T-helper 2 cell treated with Interferon-gamma antibody and Interleukin-4, amounts not matched to agents 100 ng/mL and 5 ng/mL, for 36 hours (primary cell): ENCODE data around the gene KIF16B. TPM values are rescaled to one million over a fixed set of nuclear protein-coding genes. Genes with fewer than 3 reads are reported as not detected.
"Not testable (repeated sequence)": the region's sequence is repeated elsewhere in the genome, so short reads cannot be mapped to it uniquely, and the experiment has no call there.

Experiments
- intact Hi-C: fragments of 100-400 bp; cut with micrococcal nuclease; formaldehyde crosslinking; loops from one replicate; pipeline ENCODE4 v1.15.1; 2023
- total RNA-seq: library from RNA; stranded (reverse); gene quantifications from 2 replicates; pipeline ENCODE4 v1.2.3, GENCODE V29; 2022

The KIF16B gene
- total RNA-seq, 1 donor from 2014 or later, result 8.0 TPM

DNA sequence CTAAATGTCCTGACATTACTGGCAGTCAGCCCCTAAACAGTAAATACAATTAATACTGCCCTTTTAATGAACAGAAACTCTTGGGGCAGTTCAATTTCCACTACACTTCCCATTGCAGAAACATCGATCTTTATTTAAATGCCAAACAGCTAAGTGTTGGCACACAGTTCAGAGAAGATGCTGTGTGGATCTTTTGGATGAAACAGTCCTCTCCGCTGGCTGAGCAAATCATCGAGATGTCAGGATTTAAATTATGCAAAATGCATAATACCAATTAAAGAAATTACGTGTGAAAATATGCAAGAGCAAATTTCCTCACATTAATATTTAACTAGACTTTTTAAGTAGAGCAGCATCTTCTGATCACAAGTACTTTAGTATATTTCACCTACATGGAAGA, 132.6 kb downstream of the KIF16B start:
- intact Hi-C loops, result no loop called here

DNA sequence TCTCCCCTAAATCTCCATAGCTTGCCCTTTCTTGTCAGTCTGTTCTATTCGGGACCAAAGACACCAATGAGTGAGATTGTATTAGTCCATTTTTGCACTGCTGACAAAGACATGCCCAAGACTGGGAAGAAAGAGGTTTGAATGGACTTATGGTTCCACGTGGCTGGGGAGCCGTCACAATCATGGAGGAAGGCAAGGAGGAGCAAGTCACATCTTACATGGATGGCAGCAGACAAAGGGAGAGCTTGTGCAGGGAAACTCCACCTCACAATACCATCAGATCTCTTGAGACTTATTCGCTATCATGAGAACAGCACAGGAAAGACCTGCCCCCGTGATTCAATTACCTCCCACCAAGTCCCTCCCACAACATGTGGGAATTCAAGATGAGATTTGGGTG, 133.7 kb downstream of the KIF16B start:
- intact Hi-C loops, result not testable (repeated sequence)

DNA sequence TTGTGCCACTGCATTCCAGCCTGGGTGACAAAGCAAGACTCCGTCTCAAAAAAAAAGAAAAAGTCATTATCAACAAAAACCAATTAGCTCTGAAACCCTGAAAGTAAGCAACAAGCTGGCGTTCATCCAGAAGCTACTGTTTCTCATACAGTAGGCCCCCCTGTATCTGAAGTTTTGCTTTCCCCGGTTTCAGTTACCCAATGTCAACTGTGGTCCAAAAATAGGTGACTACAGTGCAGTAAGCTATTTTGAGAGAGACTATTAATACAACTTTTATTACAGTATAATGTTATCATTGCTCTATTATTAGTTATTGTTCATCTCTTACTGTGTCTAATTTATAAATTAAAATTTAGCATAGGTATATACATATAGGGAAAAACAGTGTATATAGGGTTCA, 135.1 kb downstream of the KIF16B start:
- intact Hi-C loops, result no loop called here

- intact Hi-C loops, result no loop called here
Observed at GRCh38 chr20:16437387-16437996, 135.8 kb downstream of the KIF16B start.

- intact Hi-C loops, result no loop called here
Observed at GRCh38 chr20:16434062-16434664, 139.1 kb downstream of the KIF16B start.

- intact Hi-C loops, result no loop called here
Observed at GRCh38 chr20:16433293-16433580, 140.0 kb downstream of the KIF16B start.

- intact Hi-C loops, result no loop called here
Observed at GRCh38 chr20:16432466-16433292, 140.6 kb downstream of the KIF16B start.

DNA sequence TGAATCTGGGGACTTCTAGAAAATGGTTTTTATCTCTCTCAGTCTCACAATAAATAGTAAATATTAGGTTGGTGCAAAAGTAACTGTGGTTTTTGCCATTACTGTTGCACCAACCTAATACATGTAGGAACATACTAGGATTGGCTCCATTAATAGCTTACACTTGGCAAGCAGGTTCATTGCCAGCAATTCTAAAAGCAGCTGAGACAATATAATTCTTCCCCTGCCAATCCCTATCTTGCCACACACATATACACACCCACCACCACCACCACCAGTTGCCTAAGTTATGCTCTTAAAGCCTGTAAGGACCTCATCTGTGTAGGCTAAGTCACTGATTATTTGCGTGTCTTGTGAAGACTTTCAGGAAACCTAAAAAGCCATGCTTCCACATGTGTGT, 145.1 kb downstream of the KIF16B start:
- intact Hi-C loops, result no loop called here

GRCh38 chr20:16427571-16427970, 145.7 kb downstream of the KIF16B start:
- intact Hi-C loops, result no loop called here

DNA sequence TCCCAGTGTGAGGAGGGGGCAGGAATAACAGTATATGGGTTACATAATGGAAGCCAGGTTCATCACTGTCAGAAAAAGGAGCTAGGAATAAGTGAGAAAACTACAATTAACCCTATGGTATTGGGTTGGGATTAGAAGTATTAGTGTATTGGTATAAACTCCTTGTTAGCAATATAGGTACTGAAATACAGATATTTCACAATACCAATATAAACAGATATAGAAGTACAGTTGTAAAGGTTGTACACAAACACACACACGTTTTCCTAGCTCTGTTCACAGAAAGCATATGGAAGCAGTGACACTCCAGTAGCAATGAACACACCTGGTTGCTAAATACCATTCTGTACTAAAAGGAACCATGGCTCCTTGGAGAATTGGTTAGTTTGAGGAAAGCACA, 148.5 kb downstream of the KIF16B start:
- intact Hi-C loops, result no loop called here

GRCh38 chr20:16423311-16424212, 149.7 kb downstream of the KIF16B start:
- intact Hi-C loops, result no loop called here

DNA sequence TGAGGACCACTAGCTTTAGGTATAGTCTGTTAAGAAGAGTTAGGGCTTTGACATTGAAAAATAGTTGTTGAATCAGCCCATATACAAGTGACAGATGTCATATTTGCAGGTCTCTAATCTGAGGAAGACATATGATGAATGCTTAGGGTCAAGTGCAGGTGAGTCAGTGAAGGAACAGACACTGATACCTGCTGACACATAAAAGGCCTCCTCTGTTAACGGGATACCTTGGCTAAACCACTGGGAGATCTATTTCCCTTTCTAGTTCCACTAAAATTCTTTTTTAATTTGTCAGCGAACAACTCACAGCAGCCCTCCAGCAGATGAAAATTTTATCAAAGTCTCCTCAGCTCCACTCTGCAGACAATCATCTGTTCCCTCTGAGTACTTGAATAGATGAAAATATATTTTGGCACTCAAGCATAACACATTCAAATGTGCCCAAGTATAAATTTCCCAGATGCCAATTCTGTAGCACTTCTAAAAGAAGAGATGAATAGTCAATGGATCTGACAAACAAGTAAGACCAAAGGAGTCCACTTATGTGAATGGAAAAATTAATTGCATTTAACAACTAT, 154.0 kb downstream of the KIF16B start:
- intact Hi-C loops, result no loop called here

DNA sequence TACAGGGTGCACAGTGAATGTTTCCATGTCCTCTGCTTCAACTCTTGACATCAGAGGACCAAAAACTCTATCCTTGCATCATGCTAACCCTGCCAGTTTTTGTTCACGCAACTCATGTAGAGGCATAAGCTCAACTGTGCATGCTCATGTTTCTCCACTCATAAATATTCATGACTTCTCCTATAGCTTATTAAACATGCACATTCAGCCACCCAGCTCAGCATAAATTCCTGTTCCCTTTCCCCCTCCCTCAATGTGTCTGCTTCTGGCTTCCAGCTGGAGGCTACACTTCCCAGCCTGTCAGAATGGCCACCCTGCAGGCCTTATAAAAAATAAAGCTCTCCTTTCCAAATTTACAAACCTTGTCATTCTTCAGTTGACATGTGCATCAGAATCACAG, 154.6 kb downstream of the KIF16B start:
- intact Hi-C loops, result no loop called here

- intact Hi-C loops, result no loop called here
Observed at GRCh38 chr20:16417001-16417400, 156.2 kb downstream of the KIF16B start.

DNA sequence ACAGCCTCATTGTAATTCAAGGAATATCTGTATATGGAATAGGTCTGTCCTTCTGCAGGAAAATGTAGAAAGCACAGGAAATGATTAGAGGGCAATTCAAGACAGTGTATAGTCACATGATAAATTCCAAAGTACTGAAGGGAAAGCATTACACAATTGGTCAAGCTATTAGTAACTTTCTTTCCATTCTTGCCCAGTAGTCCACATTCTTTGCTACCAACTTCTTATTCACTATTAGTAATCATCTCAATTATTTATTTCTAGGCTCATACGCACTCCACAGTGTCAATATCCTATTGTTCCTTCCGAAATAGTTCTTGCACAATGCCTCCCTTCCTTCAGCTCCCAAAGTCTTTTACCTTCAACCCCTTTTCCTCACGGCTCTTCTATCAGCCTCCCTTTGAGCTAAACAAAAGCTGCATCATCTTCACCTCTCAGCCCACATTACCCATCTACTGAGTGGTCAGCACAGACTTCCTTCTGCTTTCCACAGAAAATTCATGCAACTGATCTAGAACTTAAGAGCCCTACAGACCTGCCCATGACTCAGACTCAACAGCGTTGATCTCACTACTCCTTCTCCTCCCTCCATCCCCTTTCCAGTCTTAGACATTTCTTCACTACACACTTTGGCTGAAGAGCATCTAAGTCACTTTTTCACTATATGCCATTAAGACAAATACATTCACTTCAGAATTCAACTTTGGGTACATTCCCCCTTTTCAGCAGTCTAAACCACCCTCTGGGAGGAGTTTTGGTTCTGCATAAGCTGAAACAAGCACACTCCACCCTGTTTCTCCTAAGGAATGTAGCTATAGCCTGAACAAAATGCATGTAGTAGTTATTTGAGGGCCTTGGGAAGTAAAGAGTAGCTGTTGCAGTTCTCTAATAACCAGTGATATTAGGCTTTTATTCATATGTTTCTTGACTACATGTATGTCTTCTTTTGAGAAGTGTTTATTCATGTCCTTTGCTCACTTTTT, 157.9 kb downstream of the KIF16B start:
- intact Hi-C loops, result no loop called here

- intact Hi-C loops, result no loop called here
Observed at GRCh38 chr20:16412906-16413305, 160.3 kb downstream of the KIF16B start.

DNA sequence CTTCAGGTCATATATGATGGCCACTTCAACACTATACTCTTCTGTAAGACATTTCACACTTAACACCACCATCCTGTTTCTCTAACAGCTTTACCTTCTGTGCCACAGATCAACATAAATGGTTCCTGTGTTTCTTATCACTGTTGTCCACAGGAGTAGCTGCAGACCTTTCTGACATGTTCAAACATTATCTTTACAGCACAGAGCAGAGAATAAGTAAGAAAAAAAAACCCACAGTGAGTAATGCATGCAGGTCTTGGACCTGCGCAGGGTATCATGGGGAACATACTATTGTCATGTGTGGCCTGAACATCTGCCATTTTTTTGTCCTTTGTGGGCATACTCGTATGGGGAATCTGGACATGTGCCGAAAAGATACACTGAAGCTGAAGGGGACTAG, 161.9 kb downstream of the KIF16B start:
- intact Hi-C loops, result no loop called here

DNA sequence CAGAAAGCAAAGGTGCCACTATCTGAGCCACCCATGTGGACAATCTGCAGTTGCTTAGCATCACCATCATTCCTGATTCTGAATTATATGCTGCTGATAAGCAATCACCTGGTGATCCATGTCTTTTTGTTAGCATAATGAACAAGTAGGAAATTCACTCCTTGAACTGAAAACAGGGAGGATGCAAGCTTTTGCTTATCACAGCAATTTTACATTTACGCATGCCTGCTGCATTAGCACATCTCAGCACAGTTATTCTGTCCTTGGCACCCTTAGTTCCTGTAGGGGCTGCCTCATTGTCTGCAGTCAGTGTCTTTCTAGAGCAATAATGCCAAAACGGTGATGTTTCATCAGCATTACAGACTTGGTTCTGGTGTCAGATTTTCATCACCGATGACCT, 162.6 kb downstream of the KIF16B start:
- intact Hi-C loops, result no loop called here

DNA sequence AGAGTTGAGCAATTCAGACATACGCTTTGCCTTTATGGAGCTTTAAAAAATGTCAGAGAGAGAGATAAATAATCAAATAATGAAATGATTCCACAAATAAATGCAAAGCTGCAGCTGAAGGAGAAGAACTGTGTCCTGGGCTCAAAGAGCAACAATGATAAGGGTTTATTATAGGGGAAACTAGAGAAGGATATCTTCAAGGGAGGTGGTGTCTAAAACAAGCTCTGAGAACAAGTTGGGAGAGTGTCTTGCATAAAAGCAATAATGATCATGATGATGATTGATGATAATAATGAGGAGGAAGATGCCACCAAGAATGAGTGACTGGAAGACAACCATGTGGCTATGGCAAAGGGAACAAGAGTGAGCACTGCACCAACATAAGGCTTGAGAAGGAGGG, 164.3 kb downstream of the KIF16B start:
- intact Hi-C loops, result no loop called here
